CD4-positive, alpha-beta T cell (primary cell): ENCODE measurements around the gene AGPAT4. TPM values are rescaled to one million over a fixed set of nuclear protein-coding genes. Genes with fewer than 3 reads are reported as not detected.
"Not testable (repeated sequence)": the region's sequence is repeated elsewhere in the genome, so short reads cannot be mapped to it uniquely, and the experiment has no call there.

Experiments
- ATAC-seq: fragments of 200-7000 bp; cut with Tn5 transposase; one replicate; pipeline ENCODE4 v1.10.0; 2022; ENCODE audit warnings: mild to moderate bottlenecking; ENCODE audit not compliant: poor library complexity
- CTCF ChIA-PET: fragments of 350-600 bp; sonication (Branson Sonifier 250); formaldehyde crosslinking; loops from one replicate; lab custom pipeline; 2021; ENCODE audit warnings: antibody characterized with exemption, inconsistent platforms; lab: Charles Lee
- POLR2A ChIA-PET: fragments of 350-600 bp; sonication (Branson Sonifier 250); formaldehyde crosslinking; loops from one replicate; lab custom pipeline; 2021; ENCODE audit warnings: antibody characterized with exemption, inconsistent platforms; lab: Charles Lee
- DNase-seq, 14 experiments: peaks; one replicate each; pipeline ENCODE4 v3.0.0-alpha.2; 2013 to 2020; ENCODE audit warnings: mixed read lengths in 2 of 14
- H3K27ac ChIP-seq, 2 donors: one replicate each; pipeline versions ENCODE4 v1.5.1 to v1.7.0; 2013; ENCODE audit warnings: low read length in 2 of 2, low read depth in 1 of 2, mild to moderate bottlenecking in 1 of 2
- H3K27me3 ChIP-seq, 2 experiments: 1 replicate in 1 of 2; 2 replicates in 1 of 2; pipeline versions ENCODE4 v1.6.1 to v1.7.0; 2013; ENCODE audit warnings: low read length in 2 of 2, control low read depth in 1 of 2, mild to moderate bottlenecking in 1 of 2, moderate library complexity in 1 of 2; ENCODE audit not compliant: insufficient read depth in 2 of 2, control insufficient read depth in 1 of 2
- H3K36me3 ChIP-seq: one replicate; pipeline ENCODE4 v1.6.1; 2013; ENCODE audit warnings: low read length, control low read depth; ENCODE audit not compliant: insufficient read depth
- H3K4me1 ChIP-seq: one replicate; pipeline ENCODE4 v1.6.1; 2013; ENCODE audit warnings: low read length, control low read depth; ENCODE audit not compliant: insufficient read depth
- H3K4me3 ChIP-seq: one replicate; pipeline ENCODE4 v1.5.1; 2013; ENCODE audit warnings: mild to moderate bottlenecking, low read length, moderate library complexity
- H3K9me3 ChIP-seq, 2 experiments: 1 replicate in 1 of 2; 2 replicates in 1 of 2; pipeline versions ENCODE4 v1.6.1 to v1.7.0; 2013; ENCODE audit warnings: low read length in 2 of 2, mild to moderate bottlenecking in 2 of 2, control low read depth in 1 of 2, moderate library complexity in 1 of 2; ENCODE audit not compliant: control insufficient read depth in 1 of 2, insufficient read depth in 1 of 2
- H3K27ac Mint-ChIP-seq: one replicate; pipeline ENCODE4 v1.8.0; 2020; ENCODE audit warnings: mixed read lengths
- H3K27me3 Mint-ChIP-seq: one replicate; pipeline ENCODE4 v1.8.0; 2021; ENCODE audit warnings: mixed read lengths
- H3K36me3 Mint-ChIP-seq: one replicate; pipeline ENCODE4 v1.8.0; 2021; ENCODE audit warnings: low read depth, mixed read lengths
- H3K4me1 Mint-ChIP-seq: one replicate; pipeline ENCODE4 v1.8.0; 2021; ENCODE audit warnings: low read depth, mixed read lengths
- H3K4me3 Mint-ChIP-seq: one replicate; pipeline ENCODE4 v1.8.0; 2020; ENCODE audit warnings: mild to moderate bottlenecking, mixed read lengths
- H3K9me3 Mint-ChIP-seq: one replicate; pipeline ENCODE4 v1.8.0; 2020; ENCODE audit warnings: mixed read lengths
- intact Hi-C, 2 experiments: fragments of 100-400 bp; cut with DNase I in 1 of 2; cut with micrococcal nuclease in 1 of 2; formaldehyde crosslinking; loops; one replicate each; pipeline versions ENCODE4 v1.15.1 to v1.9.0; 2023 to 2025; cut with DNase I, micrococcal nuclease
- total RNA-seq, 174 experiments: library from RNA in 2 of 174; stranded (reverse) in 2 of 174; gene quantifications; one replicate each; pipeline ENCODE4 v1.2.3 and lab custom pipeline; 2021 to 2026
- TF ChIP-seq, protein P1 (sequence below): fragments of 200-600 bp; IDR thresholded peaks from one replicate; pipeline ENCODE4 v1.8.0; 2022; ENCODE audit warnings: antibody characterized with exemption, mild to moderate bottlenecking

The AGPAT4 gene
- total RNA-seq, 2 experiments from 2014 or later, result 2.8 to 4.8 TPM

DNA sequence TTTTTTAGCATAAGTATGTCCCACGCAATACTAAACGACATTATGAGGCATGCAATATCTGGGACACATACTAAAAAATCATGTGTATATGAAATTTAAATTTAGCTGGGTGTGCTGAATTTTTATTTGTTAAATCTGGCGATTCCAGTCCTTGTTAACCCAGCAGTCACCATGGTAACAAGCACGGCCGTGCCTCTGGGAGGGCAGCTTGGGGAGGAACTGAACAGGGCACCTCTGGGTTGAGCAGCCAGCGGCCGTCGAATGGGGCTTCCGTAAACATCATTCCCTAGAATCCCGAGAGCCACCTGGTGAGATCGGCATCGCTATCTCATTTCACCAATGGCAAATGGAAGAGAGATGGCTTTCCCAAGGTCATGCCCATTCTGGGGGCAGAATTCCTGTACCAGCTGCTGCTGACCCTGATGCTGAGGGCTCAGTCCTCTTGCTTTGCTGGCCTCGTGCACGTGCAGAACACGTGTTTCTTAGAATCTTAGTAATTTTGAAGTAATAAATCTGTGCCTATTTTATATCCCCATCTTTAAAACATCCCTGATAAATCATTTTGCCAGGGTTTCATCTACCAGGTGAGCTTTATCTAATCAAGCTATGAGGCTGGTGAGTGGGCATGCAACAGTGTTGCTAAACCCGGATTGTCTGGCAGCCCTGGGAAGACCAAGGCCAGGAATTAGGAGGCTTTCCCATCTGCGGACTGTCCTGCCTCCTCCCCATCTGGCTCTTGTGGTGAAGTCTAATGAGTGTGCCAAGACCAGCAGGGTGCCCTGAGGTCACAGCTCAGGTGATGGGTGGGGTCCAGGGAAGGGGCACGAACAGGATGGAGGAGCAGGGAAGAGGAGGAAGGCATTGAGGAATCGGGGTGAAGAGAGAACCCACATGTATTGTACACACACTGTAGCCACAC is 85.1 kb downstream of the AGPAT4 start:
- Mint-ChIP-seq H3K4me3 (no peak overlapping the region), H3K27me3 (no peaks in the 10 kb centered on the region), H3K9me3 (peaks cover 9% of the 10 kb centered on the region), H3K36me3 (peaks cover 30% of the 10 kb centered on the region), H3K27ac (no peak overlapping the region), H3K4me1 (no peaks in the 10 kb centered on the region)
- no peak overlapping the region for H3K4me3 ChIP-seq
- peaks cover 3% of the 10 kb centered on the region for H3K4me1 ChIP-seq
- no peaks in the 10 kb centered on the region for H3K27me3 ChIP-seq
- POLR2A ChIA-PET, result no interaction called here
- H3K27ac ChIP-seq, result no peak overlapping the region
- H3K9me3 ChIP-seq, result no peaks in the 10 kb centered on the region
- ATAC-seq (no peak), DNase-seq (no peak)
- intact Hi-C loops, result no loop called here
- H3K36me3 ChIP-seq, result no peaks in the 10 kb centered on the region
- TF ChIP-seq, protein P1, sequence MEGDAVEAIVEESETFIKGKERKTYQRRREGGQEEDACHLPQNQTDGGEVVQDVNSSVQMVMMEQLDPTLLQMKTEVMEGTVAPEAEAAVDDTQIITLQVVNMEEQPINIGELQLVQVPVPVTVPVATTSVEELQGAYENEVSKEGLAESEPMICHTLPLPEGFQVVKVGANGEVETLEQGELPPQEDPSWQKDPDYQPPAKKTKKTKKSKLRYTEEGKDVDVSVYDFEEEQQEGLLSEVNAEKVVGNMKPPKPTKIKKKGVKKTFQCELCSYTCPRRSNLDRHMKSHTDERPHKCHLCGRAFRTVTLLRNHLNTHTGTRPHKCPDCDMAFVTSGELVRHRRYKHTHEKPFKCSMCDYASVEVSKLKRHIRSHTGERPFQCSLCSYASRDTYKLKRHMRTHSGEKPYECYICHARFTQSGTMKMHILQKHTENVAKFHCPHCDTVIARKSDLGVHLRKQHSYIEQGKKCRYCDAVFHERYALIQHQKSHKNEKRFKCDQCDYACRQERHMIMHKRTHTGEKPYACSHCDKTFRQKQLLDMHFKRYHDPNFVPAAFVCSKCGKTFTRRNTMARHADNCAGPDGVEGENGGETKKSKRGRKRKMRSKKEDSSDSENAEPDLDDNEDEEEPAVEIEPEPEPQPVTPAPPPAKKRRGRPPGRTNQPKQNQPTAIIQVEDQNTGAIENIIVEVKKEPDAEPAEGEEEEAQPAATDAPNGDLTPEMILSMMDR, result no peak
- CTCF ChIA-PET, result no interaction called here

GRCh38 chr6:161186173-161186769 is 87.6 kb downstream of the AGPAT4 start:
- no peaks in the 10 kb centered on the region for H3K27me3 Mint-ChIP-seq
- H3K36me3 Mint-ChIP-seq, result peaks cover 24% of the 10 kb centered on the region
- DNase-seq (peak in 3 of 14 experiments; percentile 13 to 33 (median 13)), ATAC-seq (no peak)
- no peaks in the 10 kb centered on the region for H3K27me3 ChIP-seq
- H3K27ac Mint-ChIP-seq, result no peak overlapping the region
- intact Hi-C loops, result no loop called here
- no peaks in the 10 kb centered on the region for H3K9me3 Mint-ChIP-seq
- no peak overlapping the region for H3K4me3 ChIP-seq
- no peaks in the 10 kb centered on the region for H3K9me3 ChIP-seq
- CTCF ChIA-PET, result no interaction called here
- POLR2A ChIA-PET, result no interaction called here
- H3K4me1 ChIP-seq, result peaks cover 3% of the 10 kb centered on the region
- TF ChIP-seq, protein P1, result no peak
- H3K27ac ChIP-seq, result no peak overlapping the region
- H3K4me1 Mint-ChIP-seq, result no peaks in the 10 kb centered on the region
- no peaks in the 10 kb centered on the region for H3K36me3 ChIP-seq
- no peak overlapping the region for H3K4me3 Mint-ChIP-seq

DNA sequence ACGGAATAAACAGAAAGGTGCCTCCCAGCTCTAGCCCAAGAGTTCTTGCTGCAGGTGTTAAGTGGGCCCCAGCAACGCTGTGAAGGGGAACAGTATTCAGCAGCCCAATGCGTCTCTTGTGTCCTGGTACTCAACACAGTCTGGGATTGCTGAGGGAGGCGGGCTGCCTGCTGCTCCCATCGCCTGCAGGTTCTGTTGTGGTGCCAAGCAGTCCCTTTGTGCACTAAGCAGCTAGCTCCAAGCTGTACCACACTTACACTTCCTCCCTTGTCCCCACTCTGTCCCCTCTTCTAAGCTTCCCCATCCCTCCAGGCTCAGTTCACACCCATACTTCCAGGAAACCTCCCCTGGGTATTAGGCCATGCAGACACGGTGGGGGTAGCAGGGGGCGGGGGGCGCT is 92.7 kb downstream of the AGPAT4 start:
- intact Hi-C loops, result no loop called here
- CTCF ChIA-PET, result no interaction called here
- H3K27ac Mint-ChIP-seq, result no peak overlapping the region

GRCh38 chr6:161178155-161178554 is 95.7 kb downstream of the AGPAT4 start:
- ATAC-seq, H3K4me1 Mint-ChIP-seq, H3K4me1 ChIP-seq, H3K4me3 ChIP-seq, H3K27me3 ChIP-seq, intact Hi-C loops, CTCF ChIA-PET, DNase-seq, POLR2A ChIA-PET, H3K27ac ChIP-seq, H3K36me3 ChIP-seq, H3K27me3 Mint-ChIP-seq, H3K4me3 Mint-ChIP-seq, H3K27ac Mint-ChIP-seq, H3K36me3 Mint-ChIP-seq: not testable (repeated sequence)
- peaks cover 8 to 17% of the 10 kb centered on the region in 2 experiments for H3K9me3 ChIP-seq
- H3K9me3 Mint-ChIP-seq, result peaks cover 15% of the 10 kb centered on the region

More for the DNA sequence above, 92.7 kb downstream of the AGPAT4 start:
- DNase-seq (no peak), ATAC-seq (no peak)
- Histone ChIP-seq H3K9me3 (peaks cover 8 to 17% of the 10 kb centered on the region in 2 experiments), H3K36me3 (no peaks in the 10 kb centered on the region), H3K27me3 (no peaks in the 10 kb centered on the region), H3K4me3 (no peak overlapping the region), H3K27ac (no peak overlapping the region), H3K4me1 (no peaks in the 10 kb centered on the region)
- Mint-ChIP-seq H3K4me3 (no peak overlapping the region), H3K36me3 (peaks cover 15% of the 10 kb centered on the region), H3K27me3 (no peaks in the 10 kb centered on the region), H3K9me3 (peaks cover 12% of the 10 kb centered on the region), H3K4me1 (no peaks in the 10 kb centered on the region)
- POLR2A ChIA-PET, result no interaction called here
- TF ChIP-seq, protein P1, result no peak

DNA sequence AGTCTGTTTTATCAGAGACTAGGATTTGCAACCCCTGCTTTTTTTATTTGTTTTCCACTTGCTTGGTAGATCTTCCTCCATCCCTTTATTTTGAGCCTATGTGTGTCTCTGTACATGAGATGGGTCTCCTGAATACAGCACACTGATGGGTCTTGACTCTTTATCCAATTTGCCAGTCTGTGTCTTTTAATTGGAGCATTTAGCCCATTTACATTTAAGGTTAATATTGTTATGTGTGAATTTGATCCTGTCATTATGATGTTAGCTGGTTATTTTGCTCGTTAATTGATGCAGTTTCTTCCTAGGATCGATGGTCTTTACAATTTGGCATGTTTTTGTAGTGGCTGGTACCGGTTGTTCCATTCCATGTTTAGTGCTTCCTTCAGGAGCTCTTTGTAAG is 97.4 kb downstream of the AGPAT4 start:
- not testable (repeated sequence) for H3K27ac Mint-ChIP-seq

More for the DNA sequence above, 97.4 kb downstream of the AGPAT4 start:
- H3K27me3 Mint-ChIP-seq, H3K27me3 ChIP-seq, H3K36me3 ChIP-seq, H3K36me3 Mint-ChIP-seq, H3K4me1 ChIP-seq, H3K4me3 ChIP-seq, POLR2A ChIA-PET, H3K4me1 Mint-ChIP-seq, CTCF ChIA-PET, H3K27ac ChIP-seq, intact Hi-C loops, ATAC-seq, H3K4me3 Mint-ChIP-seq, DNase-seq: not testable (repeated sequence)
- H3K9me3 ChIP-seq, result peaks cover 8 to 21% of the 10 kb centered on the region in 2 experiments
- peaks cover 15% of the 10 kb centered on the region for H3K9me3 Mint-ChIP-seq
